ENCODE results near the gene MTUS2. TPM values are rescaled to one million over a fixed set of nuclear protein-coding genes. Genes with fewer than 3 reads are reported as not detected.

The MTUS2 gene
- total and polyA plus RNA-seq, 2 of the 8 experiments (the other 6 are each of a cell fraction or from before 2014, with no cell fraction given), result 0.18 to 0.80 TPM

DNA sequence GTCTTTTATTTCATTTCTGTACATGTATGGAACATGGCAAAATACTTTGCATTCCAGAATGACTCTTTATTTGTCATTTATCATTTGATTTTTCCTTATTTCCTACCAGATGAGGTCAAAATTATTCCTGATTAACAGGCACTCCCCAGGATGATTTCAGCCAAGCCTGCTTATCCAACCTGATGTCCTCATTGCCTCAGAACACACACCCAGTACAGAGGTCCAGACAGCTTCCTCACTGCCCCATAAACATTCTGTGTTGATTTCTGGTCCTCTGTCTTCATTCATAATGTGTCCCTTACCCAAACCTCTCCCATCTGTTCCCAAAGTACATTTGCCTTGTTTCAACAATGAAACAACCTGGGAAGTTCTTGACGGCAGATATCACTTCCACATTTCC, 367.4 kb downstream of the MTUS2 start (continued):
- TF ChIP-seq BRCA1 (IDR thresholded peaks at IDR 0.05; ENCODE audit: low read depth, low read length) (no peak), KDM5A (IDR thresholded peaks at IDR 0.05; ENCODE audit: low read length) (no peak), RAD21 (IDR thresholded peaks at IDR 0.05 in 1 of 2, conservative IDR thresholded peaks at IDR 0.05 in 1 of 2; ENCODE audit: low read depth in 2 of 2, low read length in 2 of 2) (no peak), CTBP2 (IDR thresholded peaks at IDR 0.05; ENCODE audit: borderline replicate concordance, insufficient read depth, insufficient read length, low read length) (no peak), SRF (IDR thresholded peaks at IDR 0.05; ENCODE audit: low read depth, low read length) (no peak)
- TF ChIP-seq, protein P1, sequence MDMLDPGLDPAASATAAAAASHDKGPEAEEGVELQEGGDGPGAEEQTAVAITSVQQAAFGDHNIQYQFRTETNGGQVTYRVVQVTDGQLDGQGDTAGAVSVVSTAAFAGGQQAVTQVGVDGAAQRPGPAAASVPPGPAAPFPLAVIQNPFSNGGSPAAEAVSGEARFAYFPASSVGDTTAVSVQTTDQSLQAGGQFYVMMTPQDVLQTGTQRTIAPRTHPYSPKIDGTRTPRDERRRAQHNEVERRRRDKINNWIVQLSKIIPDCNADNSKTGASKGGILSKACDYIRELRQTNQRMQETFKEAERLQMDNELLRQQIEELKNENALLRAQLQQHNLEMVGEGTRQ (IDR thresholded peaks at IDR 0.05; ENCODE audit: low read length), result no peak
